Nephron (organoid): Measurements from ENCODE around the gene ZFYVE28.

ENCODE experiments used
- H3K27ac Mint-ChIP-seq, 3 experiments: 2 replicates each; pipeline ENCODE4 v1.8.0; 2020; ENCODE audit warnings: mixed read lengths in 3 of 3, mild to moderate bottlenecking in 2 of 3, moderate library complexity in 1 of 3
- H3K27me3 Mint-ChIP-seq: 2 replicates; pipeline ENCODE4 v1.8.0; 2021; ENCODE audit warnings: low read depth, mild to moderate bottlenecking, moderate library complexity, mixed read lengths
- H3K36me3 Mint-ChIP-seq: 2 replicates; pipeline ENCODE4 v1.8.0; 2020; ENCODE audit warnings: low read depth, mixed read lengths
- H3K4me1 Mint-ChIP-seq: 2 replicates; pipeline ENCODE4 v1.8.0; 2020; ENCODE audit warnings: mixed read lengths
- H3K4me3 Mint-ChIP-seq, 3 experiments: 2 replicates each; pipeline ENCODE4 v1.8.0; 2020; ENCODE audit warnings: mild to moderate bottlenecking in 3 of 3, mixed read lengths in 3 of 3, moderate library complexity in 2 of 3
- H3K9me3 Mint-ChIP-seq: 2 replicates; pipeline ENCODE4 v1.8.0; 2020; ENCODE audit warnings: mixed read lengths
- CTCF ChIP-seq, 3 experiments: fragments of 200-600 bp; sonication (generic); IDR thresholded peaks; one replicate each; pipeline ENCODE4 v1.5.0; 2021; ENCODE audit warnings: antibody characterized with exemption in 3 of 3; ENCODE audit not compliant: unreplicated experiment in 3 of 3

The ZFYVE28 gene

GRCh38 chr4:2393353-2394270 is 24.8 kb downstream of the ZFYVE28 start:
- TF ChIP-seq CTCF (IDR thresholded peaks at IDR 0.05; ENCODE audit: unreplicated experiment in 3 of 3), result no peak
- Mint-ChIP-seq H3K4me1 (peaks cover 62% of the 10 kb centered on the region), H3K36me3 (no peaks in the 10 kb centered on the region), H3K4me3 (peak overlapping the region; percentile 68 to 72 (median 68)), H3K9me3 (no peaks in the 10 kb centered on the region), H3K27ac (peak overlapping the region; percentile 62 to 77 (median 72)), H3K27me3 (peaks cover 27% of the 10 kb centered on the region)

- Mint-ChIP-seq H3K36me3 (no peaks in the 10 kb centered on the region), H3K4me3 (peak overlapping the region; percentile 26 to 51 (median 50)), H3K27ac (peak overlapping the region; percentile 73 to 83 (median 81)), H3K4me1 (peaks cover 68% of the 10 kb centered on the region), H3K27me3 (peaks cover 39% of the 10 kb centered on the region), H3K9me3 (no peaks in the 10 kb centered on the region)
- TF ChIP-seq CTCF (IDR thresholded peaks at IDR 0.05; ENCODE audit: unreplicated experiment in 3 of 3), result no peak
These were observed 27.5 kb downstream of the ZFYVE28 start for GRCh38 chr4:2390784-2391421.

GRCh38 chr4:2390146-2390545 is 28.3 kb downstream of the ZFYVE28 start:
- H3K27ac Mint-ChIP-seq, result peak overlapping the region in 2 of 3 experiments; percentile 73 to 81
- H3K9me3 Mint-ChIP-seq, result no peaks in the 10 kb centered on the region
- no peak for TF ChIP-seq CTCF (IDR thresholded peaks at IDR 0.05; ENCODE audit: unreplicated experiment in 3 of 3)
- H3K4me1 Mint-ChIP-seq, result peaks cover 69% of the 10 kb centered on the region
- no peaks in the 10 kb centered on the region for H3K36me3 Mint-ChIP-seq
- peaks cover 34% of the 10 kb centered on the region for H3K27me3 Mint-ChIP-seq
- no peak overlapping the region for H3K4me3 Mint-ChIP-seq

- no peak for TF ChIP-seq CTCF (IDR thresholded peaks at IDR 0.05; ENCODE audit: unreplicated experiment in 3 of 3)
- H3K4me1 Mint-ChIP-seq, result peaks cover 65% of the 10 kb centered on the region
These were observed 28.8 kb downstream of the ZFYVE28 start for GRCh38 chr4:2389691-2390090.

GRCh38 chr4:2388429-2389182 is 29.8 kb downstream of the ZFYVE28 start:
- peak overlapping the region in 2 of 3 experiments; percentile 21 to 60 for H3K27ac Mint-ChIP-seq
- H3K27me3 Mint-ChIP-seq, result peaks cover 33% of the 10 kb centered on the region
- H3K4me3 Mint-ChIP-seq, result no peak overlapping the region
- peaks cover 58% of the 10 kb centered on the region for H3K4me1 Mint-ChIP-seq
- no peaks in the 10 kb centered on the region for H3K36me3 Mint-ChIP-seq
- H3K9me3 Mint-ChIP-seq, result no peaks in the 10 kb centered on the region
- TF ChIP-seq CTCF (IDR thresholded peaks at IDR 0.05; ENCODE audit: unreplicated experiment in 3 of 3), result no peak

More at GRCh38 chr4:2389691-2390090, 28.8 kb downstream of the ZFYVE28 start:
- Mint-ChIP-seq H3K27me3 (peaks cover 32% of the 10 kb centered on the region), H3K36me3 (no peaks in the 10 kb centered on the region), H3K27ac (peak overlapping the region in 2 of 3 experiments; percentile 27 to 73), H3K9me3 (no peaks in the 10 kb centered on the region), H3K4me3 (no peak overlapping the region)
